ENCODE measurements around the gene CARMIL3.

Gene CARMIL3

DNA sequence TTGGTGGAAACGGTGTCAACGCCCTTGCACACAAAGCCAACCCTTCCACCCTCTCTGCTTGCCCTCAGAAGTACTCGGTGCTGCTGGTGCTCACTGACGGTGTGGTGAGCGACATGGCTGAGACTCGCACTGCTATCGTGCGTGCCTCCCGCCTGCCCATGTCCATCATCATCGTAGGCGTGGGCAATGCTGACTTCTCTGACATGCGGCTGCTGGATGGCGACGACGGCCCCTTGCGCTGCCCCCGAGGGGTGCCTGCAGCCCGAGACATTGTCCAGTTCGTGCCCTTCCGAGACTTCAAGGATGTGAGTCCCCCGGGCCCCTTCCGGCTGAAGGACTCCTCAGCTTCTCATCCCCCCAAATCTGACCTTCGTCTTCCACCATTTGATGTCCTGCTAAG lies 25.3 kb downstream of the CARMIL3 start:
- DNase-seq = no peak

DNA sequence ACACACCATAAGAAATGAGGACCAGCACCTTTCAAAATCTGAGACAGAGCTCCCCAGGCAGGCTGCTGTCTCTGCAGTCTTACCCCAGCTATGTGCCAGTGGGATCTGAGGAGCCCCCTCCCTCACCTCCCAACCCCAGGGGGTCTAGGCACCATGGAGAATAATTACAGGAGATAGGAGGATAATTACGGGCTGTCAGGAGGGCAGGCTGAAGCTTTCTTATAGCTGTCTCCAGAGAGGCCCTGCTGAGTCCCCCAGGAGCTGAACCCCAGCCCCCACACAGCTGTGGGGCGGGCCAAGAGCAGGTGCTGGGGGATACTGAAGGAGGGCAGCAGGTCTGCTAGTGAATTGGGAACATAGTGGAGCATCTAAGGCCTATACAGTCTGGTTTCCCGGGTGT lies 26.3 kb downstream of the CARMIL3 start:
- no peak for DNase-seq

DNA sequence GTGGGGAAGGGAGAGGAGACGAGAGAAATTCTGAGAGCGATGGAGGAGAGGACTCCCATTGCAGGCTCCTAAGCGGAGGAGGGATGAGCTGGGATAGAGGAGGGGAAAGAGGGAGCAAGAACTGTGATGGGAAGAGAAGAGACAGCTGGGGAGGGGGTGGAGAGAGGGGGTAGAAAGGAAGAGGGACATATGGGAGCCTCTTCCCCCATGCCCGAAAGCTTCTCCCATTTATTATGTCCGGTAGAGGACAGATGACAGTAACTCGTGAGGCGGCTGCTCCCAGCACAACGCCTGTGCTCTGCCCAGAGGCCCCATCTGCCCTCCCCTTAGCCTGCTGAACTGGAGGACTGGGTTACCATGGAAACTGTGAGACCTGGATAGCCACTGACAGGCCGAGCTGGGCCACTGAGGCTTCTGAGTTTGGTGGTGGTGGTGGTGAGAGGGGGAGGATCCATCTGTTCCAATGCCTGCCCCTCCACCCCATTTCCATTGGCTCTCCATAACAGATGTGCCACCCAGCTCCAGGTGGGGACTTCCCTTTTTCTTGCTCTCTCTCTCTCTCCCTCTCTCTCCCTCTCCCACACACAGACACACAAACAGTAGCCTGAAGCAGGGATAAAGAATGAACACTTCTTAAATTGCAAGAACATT lies 27.8 kb downstream of the CARMIL3 start:
- DNase-seq = no peak

DNA sequence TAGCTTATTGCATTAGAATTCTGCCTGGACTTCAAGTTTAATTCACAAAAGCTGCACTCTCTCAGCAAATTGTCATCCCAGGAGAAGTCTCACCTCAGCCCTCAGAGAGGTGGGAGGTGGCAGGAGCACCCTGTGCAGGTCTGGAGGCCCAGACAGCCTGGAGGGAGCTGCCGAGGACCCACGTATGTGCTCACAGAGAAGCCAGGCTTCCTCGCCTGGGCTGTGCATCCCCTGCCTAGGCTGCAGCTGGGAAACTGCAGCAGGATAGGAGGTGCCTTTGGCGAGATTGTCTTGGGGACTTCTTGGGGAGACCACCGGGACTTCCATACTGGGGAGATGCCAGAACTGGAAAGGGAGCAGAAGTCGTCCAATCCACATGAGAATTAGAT lies 28.3 kb downstream of the CARMIL3 start:
- DNase-seq = no peak

DNA sequence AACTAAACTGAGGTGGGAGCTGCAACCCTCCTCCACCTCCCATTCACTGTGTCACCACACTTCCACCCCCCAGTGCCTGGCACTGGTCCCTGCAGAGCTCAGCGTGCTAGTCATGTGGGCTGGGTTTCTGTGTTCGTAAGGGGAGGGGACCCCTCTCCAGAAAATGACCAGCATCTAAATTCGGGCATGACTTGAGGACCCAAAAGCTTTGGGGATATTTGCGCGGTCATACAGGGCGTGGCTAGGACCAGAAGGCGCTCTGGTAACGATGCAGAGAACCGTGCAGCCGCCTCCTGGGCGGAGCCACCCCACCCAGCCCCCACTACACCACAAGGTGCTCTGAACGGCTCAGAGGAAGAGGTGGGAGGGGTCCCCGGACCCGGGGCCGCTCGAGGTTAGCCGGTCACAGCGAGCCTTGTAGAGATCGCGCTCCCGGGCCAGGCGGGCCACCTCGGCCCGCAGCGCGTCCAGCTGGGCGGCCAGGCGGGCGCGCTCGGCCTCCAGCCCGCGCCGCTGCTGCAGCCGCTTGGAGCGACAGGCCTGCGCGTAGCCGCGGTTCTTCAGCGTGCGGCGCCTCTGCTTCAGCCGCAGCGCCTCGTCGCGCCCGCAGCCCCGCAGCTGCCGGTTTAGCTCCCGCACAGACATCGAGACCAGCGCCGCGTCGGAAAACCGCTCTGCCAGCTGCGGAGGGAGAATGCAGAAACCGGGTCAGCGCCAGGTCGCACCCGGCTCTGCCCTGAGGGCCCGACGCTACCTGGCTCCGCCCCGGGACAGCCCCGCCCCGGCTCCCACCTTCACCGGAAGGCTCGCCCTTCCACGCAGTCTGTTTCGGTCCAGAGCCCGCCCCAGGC lies 29.3 kb downstream of the CARMIL3 start:
- peak; percentile 44 for DNase-seq

DNA sequence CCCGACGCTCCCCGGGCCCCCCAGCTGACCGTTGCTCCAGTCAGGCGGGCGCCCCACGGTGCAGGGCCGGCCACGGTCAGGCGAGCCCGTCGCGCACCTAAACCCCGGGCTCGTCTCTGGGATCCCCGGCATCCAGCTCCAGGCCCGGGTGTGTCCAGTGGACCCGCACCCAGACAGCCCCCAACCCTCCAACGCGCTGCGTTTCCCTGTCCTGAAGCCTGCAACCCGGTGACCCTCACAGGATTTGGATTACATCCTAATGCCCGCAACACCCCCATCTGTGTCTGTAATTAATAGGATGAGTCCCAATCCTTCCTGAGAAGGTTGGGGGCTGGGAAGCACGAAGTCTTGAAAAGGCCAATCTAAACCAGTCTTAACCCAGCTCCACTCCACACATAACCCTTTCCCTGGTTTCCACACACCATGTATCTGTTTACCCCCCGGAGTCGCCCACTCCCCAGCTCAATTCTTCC lies 30.0 kb downstream of the CARMIL3 start:
- no peak for DNase-seq

DNA sequence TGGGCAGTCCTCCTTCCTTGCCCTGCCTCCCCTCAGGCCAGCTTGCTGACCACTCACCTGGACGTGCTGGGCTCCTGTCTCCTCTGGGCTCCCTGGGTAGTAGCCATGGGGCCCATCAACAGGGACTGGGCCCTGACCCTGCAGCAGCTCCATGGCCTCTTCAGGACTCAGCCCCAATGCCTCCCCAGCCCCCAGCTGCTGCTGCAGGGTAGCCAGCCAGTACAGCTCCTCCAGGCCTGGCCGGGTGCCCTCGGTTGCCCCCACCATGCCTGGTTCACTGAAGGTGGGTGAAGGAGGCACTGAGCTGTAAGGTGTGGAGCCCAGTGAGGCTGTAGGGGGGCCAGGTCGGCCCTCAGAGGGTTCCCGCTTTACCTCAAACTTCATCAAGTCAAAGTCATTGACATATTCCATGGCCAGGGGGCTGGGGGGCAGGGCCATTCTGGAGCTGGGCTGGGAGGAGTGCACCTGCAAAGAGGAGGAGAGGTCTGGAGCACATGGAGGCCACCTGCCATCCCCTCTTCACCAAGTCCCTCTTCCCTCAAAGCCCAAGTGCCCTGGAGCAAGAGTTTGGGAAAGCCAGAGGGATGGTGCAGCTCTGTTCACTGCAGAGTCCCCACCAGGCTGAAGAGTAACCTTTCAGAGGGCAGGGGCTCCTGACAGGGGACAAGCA lies 30.7 kb downstream of the CARMIL3 start:
- no peak for DNase-seq

DNA sequence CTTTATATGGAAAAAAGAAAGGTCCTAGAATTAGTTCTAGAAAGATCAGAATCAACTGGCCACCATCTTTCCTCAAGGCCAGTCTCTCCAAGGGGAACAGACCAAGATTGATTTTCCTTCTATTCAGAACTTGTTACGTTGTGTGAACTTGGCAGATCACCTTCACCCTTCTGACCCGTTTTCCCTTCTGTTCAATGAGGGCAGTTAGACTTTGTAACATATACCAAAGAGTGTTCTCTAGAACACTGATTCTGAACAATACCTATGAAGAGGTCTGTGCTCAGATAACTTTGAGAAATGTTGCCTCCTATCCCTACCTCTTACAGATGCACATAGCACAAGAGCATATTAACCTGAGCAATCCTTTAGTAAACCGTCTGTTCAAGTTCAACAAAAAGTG lies 31.7 kb downstream of the CARMIL3 start:
- DNase-seq = no peak

DNA sequence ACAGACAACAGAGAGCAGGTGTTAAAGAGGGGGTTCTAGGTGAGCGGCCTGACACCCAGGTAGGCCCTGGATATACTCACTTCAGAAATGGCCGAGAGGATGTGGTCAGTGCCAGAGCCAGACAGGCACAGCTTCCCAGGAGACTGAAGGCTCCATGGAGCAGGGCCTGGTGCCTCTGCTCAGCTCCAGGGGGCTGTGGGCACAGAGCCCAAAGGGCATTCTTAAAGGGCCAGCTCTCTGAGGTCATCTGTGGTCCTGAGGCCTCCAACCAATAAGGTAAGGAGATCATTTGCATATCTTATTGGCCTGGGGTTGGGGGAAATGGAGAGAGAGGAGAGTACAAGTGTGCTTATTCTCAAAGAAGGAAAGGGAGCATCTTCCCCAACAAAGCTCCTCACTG lies 32.6 kb downstream of the CARMIL3 start:
- DNase-seq = no peak

DNA sequence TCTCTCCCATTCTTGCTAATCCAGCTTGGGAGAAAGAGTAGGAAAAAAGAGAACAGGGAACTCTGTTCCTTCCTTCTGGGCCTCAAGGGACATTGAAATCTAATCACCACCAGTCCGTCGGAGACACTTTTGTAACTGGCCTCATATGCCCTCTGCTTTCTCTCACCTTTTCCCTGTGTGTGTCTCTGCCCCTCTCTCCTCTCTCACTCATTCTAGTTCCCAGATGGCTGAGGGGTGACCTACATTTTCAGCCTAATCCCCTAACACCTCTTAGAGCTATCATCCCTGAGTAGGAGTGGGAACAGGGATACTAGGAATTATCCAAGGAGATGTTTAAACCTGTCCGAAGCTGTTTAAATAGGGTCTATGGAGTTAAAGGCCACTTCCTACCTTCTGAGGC lies 33.4 kb downstream of the CARMIL3 start:
- DNase-seq = no peak

DNA sequence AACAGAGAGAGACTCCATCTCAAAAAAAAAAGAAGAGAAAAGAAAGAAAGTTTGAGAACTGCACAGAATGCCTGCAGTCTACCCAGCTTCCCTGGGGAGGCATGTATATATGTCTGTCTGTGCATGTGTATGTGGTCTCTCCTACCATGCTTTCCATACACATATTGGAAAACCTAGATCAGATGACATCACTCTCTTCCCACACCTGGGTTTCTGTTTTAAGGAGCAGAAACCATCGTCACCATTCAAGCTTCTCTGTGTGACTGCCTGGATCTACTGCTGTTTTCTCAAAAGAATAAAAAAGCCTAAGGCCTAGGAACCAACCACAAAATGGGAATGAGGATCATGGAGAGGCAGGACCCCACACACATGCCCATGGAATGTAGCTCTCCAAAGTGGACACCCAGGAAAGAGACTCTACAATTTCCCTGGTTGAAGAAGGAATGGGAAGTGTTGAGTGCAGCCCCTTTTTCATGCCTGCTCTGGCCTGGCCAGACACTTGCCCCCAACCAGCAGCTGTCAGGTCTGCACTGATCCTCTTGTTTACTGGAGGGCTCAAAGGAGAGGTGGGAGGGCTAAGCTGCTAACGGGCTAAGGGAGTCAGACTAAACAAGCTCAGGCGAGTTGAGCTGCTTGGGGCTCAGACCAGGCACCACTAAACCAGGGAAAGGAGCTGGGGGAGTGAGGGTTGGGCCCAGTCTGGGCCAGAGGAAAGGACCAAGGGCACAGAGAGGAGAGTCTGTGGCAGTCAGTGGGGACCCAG lies 34.6 kb downstream of the CARMIL3 start:
- no peak for DNase-seq

DNA sequence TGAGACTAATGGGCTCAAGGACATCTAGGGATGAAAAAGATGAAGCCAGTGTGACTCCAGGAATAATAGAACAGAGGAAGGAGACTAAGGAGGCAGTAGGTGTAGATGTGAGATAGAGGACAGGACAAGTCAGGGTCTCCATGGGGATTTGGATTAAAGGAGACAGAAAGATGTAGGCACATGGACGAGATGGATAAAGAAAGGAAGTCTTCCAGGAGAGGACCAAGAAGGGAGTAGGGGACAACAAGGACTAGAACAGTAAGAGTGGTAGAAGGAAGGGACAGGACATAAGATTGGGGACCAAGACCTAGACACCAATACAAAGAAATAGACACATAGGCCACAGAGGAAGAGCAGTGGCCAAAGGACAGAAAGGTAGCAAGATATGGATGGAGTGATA lies 35.2 kb downstream of the CARMIL3 start:
- no peak for DNase-seq

DNA sequence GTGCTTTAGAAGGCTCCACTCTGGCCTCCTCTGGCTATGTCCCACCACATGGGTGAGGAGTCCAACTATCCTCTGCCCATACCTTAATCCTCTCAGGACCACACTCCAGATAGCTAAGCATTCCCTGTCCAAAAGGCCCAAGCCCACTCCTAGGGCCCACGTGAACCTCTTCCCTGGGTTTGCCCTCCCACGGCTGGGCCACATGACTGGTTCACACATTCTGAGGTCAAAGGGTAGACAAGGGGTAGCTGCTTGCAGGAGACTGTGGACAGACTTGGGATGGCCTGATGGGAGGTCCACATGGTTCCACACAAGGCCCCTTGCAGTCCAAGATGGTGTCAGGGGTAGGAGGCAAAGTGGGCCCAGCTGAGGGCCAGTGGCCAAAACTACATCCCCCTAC lies 36.3 kb downstream of the CARMIL3 start:
- DNase-seq = no peak

DNA sequence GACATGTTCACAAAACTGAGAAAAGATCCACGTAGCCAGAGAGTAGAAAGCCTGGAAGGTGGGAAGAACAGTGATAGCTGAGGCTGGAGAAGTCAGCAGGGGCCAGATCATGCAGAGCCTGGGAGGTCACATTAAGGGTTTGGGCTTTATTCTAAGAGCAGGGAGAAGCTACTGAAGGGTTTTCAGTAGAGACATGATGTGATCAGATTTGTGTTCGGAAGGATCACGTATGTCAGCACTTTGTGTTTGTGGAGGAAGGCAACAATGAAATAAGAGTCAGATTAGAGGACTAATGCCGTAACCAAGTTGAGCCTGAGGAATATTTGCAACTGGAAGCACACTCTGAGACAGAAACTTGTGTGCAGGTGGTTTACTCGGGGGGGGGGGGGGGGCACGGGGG lies 38.1 kb downstream of the CARMIL3 start:
- DNase-seq = no peak

DNA sequence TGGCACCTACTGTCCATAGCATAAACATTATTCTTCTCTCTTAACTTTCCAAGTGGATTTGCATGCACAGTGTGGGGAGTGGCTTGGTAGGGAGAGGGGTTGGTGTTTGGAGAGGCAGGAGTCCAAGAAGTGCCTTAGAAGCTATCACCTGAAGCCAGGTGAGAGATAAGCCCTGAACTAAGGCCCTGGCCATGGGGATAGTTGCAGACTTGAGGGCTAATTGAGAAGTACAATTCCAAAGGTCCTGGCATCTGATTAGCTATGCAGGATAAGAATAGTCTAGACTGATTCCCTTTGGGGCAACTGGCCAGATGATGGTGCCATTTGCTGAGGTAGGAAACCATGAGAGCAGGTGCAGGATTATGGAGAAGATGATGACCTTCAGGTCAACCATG lies 40.3 kb downstream of the CARMIL3 start:
- DNase-seq = no peak

DNA sequence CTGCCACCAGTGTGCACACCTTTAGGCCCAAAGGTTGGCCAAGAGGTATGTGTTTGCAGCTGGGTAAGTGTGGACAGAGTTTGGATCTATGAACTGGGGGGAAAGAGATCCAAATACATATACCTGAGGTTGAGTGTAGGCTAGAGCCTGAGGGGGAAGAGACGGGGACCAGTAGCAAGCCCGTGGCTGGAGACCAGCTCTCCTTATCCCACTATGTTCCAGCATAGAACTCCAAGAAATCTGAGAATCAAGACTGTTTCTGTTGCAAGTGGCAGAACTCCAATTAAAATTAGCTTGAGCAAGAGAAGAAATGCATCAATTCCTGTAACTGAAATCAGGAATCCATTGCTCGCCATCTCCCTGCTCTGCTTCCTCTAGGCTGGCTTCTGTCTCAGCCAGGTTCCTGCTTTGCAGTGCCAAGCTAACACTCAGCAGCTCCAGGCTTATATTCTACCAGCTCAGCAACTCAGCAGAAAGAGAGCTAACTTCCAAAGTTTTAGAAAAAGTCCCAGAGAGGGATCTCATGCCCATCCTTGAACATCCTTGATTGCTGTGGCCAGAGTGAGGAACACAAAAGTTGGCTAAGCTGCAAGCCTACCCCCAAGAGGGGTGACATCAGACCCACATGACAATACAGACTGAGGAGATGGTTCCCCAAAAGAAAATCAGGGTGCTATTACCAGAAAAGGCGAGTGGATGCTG lies 40.8 kb downstream of the CARMIL3 start:
- peak; percentile 38 for DNase-seq

DNA sequence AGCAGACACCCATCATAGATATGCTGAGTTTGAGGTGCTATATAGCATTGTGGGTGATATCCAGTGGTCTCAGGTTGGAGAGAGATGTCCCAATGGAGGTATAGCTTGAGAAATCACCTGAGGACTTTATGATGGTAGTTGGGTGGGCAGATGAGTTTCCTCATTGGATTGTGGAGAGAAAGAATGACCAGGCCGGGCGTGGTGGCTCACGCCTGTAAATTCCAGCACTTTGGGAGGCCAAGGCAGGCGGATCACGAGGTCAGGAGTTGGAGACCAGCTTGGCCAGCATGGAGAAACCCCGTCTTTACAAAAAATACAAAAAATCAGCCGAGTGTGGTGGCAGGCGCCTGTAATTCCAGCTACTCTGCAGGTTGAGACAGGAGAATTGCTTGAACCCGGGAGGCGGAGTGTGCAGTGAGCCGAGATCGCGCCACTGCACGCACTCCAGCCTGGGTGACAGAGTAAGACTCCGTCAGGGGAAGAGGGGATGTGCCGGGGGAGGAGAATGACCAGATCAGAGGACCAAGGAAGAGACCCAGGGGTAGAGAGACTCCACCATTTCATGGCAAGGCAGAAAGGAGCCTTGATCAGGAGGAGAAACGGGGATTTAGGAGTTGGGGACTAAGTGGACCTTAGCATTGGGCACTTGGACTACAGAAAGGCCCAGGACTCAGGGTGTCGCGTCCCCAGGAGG lies 41.5 kb downstream of the CARMIL3 start:
- no peak for DNase-seq

DNA sequence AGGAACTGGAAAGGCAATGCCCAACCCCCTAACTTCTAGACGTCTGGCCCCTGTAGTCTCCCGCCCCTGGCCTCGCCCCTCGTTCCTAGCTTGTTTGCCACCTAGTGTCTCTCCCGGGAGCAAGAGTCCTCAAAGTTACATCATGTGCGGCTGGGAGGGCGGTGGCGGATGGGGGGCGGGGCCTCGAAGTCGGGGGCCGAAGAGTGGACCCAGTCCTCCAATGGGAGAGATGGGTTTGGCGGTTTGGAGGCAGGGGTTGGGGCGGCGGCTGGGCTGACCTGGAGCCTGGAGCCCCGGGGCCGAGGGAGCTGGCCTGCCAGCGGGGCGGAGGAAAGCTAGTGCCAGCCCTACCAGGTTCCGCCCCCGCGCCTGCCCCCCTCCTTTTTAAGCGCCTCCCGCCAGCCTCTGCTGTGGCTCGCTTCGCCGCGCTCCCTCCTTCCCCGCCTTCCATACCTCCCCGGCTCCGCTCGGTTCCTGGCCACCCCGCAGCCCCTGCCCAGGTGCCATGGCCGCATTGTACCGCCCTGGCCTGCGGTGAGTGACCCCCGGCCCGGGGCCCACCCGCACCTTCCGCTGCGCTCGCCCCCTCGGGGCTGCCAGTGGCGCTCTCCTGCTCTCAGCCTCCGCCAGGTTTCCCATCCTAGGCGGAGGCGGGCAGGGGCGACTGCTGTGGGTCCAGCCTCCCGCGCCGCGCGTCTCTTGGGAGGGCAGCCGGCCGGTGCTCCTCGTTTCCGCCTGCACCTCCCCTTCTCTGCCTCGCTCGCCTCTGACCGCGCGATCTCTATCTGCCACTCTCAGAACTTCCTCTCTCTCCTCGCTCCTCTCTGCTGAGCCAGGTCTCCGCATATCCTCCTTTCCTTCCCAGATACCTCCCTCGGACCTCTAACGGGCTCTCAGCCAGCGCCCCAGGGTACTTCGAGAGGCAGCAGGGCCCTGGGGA lies 42.4 kb downstream of the CARMIL3 start, which contains the start of gene PCK2:
PCK2 (plus strand) TSS at position 411 of the 940 bp plus-strand sequence; CDS start at position 506, 95 bp downstream.
- DNase-seq = peak; percentile 89

DNA sequence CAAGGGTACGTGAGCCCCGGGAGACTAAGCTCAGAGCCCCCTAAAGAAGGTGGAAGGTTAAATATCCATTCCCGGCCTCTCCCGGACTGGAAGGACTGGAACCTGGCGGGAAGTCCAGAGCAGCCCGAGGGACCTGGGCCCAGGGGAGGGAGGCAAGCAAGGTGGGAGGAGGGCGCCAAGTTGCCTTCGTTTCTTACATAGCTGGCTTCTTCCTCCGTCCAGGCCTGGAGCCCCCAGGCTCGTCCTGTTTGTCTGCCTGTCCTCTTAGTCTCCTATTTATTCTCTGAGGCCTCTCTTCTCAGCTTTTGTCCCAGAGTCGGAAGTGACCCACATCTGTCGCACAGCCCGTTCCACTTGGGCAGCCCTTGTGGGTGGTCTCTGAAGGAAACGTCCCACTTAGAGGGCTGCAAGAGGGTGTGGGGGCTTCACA lies 43.0 kb downstream of the CARMIL3 start:
- no peak for DNase-seq

DNA sequence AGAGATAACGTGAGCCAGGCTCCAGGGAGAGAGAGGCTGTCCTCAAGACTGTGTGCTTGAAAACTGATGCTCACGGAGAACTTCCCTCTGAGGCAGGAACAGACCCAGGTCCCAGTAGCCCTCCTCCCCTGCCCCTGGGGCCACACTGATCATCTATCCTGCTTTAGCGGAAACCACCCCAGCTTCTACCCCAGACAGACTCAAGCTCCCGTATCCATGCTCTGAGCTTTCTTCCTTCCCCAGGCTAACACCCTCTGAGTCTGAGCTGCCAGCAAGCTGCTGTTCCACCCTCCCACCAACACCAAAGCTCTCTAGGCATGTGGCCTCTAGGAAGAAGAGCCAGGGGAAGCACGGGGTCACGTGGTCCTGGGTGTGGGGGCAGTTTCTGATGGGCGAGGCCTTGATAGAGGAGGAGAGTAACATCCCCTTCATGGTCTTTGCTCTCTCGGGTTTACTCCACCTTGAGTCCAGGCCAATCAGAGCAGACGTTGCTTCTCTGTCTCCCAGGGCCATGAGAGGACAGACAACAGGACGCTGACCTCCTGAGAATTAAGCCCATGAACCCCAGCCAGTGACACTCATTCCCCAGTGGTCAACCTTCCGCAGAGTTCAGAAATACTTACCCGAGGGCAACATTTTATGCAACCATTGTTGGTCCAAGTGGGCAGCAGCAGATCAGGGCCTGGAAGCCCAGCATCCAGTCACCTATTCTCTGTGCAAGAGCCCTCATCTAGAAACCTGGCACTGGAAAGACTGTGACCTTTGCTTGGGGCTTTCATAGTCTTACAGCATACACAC lies 43.7 kb downstream of the CARMIL3 start:
- no peak for DNase-seq

Measured in right hindlimb (tissue), 1 donor.